Measurements from ENCODE around the gene BCL3.

Gene BCL3

DNA sequence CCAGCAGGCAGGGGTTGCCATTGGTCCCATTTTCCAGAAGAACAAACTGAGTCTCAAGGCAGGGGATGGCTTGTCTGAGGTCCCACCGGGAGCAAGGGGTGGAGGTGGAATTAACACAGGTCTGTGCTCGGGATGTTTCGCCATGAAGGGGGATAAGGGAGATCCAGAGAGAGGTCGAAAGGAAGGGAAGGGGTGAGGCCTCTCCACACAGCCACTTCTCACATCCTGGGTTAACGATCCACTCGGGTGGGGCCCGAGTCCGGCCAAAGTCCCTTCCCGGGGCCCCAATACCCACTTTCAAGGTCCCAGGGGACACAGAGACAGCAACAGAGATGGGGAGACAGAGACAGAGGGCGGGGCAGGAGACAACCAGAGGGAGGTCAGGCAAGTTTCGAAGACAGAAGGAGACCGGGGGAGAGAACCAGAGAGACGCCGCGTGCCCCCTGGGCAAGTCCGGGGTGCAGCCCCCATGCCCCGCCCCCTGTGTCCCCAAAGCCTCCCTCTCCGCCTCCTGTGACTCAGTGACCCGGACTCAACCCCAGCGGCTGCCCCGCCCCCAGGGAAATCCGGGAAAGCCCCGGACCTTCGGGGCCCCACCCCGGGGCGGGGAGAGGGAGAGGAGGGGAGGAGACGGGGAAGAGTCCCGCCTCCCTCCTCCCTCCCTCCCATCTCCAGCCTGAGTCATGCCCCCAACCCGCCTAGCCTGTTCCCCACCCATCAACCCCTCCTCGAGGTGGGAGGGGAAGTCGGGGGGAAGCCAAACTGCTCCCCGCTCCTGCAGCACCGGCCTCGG is 1.4 kb upstream of the BCL3 start (continued):
- TF ChIP-seq, protein P1, sequence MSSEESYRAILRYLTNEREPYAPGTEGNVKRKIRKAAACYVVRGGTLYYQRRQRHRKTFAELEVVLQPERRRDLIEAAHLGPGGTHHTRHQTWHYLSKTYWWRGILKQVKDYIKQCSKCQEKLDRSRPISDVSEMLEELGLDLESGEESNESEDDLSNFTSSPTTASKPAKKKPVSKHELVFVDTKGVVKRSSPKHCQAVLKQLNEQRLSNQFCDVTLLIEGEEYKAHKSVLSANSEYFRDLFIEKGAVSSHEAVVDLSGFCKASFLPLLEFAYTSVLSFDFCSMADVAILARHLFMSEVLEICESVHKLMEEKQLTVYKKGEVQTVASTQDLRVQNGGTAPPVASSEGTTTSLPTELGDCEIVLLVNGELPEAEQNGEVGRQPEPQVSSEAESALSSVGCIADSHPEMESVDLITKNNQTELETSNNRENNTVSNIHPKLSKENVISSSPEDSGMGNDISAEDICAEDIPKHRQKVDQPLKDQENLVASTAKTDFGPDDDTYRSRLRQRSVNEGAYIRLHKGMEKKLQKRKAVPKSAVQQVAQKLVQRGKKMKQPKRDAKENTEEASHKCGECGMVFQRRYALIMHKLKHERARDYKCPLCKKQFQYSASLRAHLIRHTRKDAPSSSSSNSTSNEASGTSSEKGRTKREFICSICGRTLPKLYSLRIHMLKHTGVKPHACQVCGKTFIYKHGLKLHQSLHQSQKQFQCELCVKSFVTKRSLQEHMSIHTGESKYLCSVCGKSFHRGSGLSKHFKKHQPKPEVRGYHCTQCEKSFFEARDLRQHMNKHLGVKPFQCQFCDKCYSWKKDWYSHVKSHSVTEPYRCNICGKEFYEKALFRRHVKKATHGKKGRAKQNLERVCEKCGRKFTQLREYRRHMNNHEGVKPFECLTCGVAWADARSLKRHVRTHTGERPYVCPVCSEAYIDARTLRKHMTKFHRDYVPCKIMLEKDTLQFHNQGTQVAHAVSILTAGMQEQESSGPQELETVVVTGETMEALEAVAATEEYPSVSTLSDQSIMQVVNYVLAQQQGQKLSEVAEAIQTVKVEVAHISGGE (tag by site-specific recombination; conservative IDR thresholded peaks at IDR 0.05; ENCODE audit: low read depth) = no peak
- TF ChIP-seq ZNF548 (tag by site-specific recombination; IDR thresholded peaks at IDR 0.05) (no peak), ZNF223 (tag by site-specific recombination; IDR thresholded peaks at IDR 0.05) (no peak), OSR2 (tag by site-specific recombination; IDR thresholded peaks at IDR 0.05) (no peak), WT1 (tag by site-specific recombination; IDR thresholded peaks at IDR 0.05) (peak; percentile 74), ZNF292 (tag by site-specific recombination; IDR thresholded peaks at IDR 0.05; ENCODE audit: borderline replicate concordance, low read depth) (no peak), ZNF169 (tag by site-specific recombination; IDR thresholded peaks at IDR 0.05) (no peak), ZNF211 (tag by site-specific recombination; IDR thresholded peaks at IDR 0.05; ENCODE audit: low read depth) (no peak), GLI4 (tag by site-specific recombination; IDR thresholded peaks at IDR 0.05) (no peak), ZNF174 (tag by site-specific recombination; IDR thresholded peaks at IDR 0.05) (no peak), ZNF324 (tag by site-specific recombination; IDR thresholded peaks at IDR 0.05) (no peak), ZNF701 (tag by site-specific recombination; IDR thresholded peaks at IDR 0.05) (no peak), ZNF670 (tag by site-specific recombination; IDR thresholded peaks at IDR 0.05; ENCODE audit: low read depth) (no peak), ZXDB (tag by site-specific recombination; IDR thresholded peaks at IDR 0.05) (no peak)
- TF ChIP-seq, protein P2, sequence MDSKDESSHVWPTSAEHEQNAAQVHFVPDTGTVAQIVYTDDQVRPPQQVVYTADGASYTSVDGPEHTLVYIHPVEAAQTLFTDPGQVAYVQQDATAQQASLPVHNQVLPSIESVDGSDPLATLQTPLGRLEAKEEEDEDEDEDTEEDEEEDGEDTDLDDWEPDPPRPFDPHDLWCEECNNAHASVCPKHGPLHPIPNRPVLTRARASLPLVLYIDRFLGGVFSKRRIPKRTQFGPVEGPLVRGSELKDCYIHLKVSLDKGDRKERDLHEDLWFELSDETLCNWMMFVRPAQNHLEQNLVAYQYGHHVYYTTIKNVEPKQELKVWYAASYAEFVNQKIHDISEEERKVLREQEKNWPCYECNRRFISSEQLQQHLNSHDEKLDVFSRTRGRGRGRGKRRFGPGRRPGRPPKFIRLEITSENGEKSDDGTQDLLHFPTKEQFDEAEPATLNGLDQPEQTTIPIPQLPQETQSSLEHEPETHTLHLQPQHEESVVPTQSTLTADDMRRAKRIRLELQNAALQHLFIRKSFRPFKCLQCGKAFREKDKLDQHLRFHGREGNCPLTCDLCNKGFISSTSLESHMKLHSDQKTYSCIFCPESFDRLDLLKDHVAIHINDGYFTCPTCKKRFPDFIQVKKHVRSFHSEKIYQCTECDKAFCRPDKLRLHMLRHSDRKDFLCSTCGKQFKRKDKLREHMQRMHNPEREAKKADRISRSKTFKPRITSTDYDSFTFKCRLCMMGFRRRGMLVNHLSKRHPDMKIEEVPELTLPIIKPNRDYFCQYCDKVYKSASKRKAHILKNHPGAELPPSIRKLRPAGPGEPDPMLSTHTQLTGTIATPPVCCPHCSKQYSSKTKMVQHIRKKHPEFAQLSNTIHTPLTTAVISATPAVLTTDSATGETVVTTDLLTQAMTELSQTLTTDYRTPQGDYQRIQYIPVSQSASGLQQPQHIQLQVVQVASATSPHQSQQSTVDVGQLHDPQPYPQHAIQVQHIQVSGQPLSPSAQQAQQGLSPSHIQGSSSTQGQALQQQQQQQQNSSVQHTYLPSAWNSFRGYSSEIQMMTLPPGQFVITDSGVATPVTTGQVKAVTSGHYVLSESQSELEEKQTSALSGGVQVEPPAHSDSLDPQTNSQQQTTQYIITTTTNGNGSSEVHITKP (tag by site-specific recombination; IDR thresholded peaks at IDR 0.05) = peak; percentile 31; the same call in 1 of the 2 replicates
- TF ChIP-seq, protein P3, sequence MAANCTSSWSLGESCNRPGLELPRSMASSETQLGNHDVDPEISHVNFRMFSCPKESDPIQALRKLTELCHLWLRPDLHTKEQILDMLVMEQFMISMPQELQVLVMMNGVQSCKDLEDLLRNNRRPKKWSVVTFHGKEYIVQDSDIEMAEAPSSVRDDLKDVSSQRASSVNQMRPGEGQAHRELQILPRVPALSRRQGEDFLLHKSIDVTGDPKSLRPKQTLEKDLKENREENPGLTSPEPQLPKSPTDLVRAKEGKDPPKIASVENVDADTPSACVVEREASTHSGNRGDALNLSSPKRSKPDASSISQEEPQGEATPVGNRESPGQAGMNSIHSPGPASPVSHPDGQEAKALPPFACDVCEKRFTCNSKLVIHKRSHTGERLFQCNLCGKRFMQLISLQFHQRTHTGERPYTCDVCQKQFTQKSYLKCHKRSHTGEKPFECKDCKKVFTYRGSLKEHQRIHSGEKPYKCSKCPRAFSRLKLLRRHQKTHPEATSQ (tag by site-specific recombination; IDR thresholded peaks at IDR 0.05) = no peak
- TF ChIP-seq, protein P4, sequence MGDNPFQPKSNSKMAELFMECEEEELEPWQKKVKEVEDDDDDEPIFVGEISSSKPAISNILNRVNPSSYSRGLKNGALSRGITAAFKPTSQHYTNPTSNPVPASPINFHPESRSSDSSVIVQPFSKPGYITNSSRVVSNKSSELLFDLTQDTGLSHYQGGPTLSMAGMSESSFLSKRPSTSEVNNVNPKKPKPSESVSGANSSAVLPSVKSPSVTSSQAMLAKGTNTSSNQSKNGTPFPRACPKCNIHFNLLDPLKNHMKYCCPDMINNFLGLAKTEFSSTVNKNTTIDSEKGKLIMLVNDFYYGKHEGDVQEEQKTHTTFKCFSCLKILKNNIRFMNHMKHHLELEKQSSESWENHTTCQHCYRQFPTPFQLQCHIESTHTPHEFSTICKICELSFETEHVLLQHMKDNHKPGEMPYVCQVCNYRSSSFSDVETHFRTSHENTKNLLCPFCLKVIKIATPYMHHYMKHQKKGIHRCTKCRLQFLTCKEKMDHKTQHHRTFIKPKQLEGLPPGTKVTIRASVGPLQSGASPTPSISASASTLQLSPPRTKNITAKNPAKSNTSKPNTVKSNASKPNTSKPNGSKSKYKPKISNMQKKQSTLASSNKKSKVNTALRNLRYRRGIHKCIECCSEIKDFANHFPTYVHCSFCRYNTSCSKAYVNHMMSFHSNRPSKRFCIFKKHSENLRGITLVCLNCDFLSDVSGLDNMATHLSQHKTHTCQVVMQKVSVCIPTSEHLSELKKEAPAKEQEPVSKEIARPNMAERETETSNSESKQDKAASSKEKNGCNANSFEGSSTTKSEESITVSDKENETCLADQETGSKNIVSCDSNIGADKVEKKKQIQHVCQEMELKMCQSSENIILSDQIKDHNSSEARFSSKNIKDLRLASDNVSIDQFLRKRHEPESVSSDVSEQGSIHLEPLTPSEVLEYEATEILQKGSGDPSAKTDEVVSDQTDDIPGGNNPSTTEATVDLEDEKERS (tag by site-specific recombination; IDR thresholded peaks at IDR 0.05) = 0 out of 2 replicates have a peak, but pooled peaks have one; percentile 23
- TF ChIP-seq, protein P5, sequence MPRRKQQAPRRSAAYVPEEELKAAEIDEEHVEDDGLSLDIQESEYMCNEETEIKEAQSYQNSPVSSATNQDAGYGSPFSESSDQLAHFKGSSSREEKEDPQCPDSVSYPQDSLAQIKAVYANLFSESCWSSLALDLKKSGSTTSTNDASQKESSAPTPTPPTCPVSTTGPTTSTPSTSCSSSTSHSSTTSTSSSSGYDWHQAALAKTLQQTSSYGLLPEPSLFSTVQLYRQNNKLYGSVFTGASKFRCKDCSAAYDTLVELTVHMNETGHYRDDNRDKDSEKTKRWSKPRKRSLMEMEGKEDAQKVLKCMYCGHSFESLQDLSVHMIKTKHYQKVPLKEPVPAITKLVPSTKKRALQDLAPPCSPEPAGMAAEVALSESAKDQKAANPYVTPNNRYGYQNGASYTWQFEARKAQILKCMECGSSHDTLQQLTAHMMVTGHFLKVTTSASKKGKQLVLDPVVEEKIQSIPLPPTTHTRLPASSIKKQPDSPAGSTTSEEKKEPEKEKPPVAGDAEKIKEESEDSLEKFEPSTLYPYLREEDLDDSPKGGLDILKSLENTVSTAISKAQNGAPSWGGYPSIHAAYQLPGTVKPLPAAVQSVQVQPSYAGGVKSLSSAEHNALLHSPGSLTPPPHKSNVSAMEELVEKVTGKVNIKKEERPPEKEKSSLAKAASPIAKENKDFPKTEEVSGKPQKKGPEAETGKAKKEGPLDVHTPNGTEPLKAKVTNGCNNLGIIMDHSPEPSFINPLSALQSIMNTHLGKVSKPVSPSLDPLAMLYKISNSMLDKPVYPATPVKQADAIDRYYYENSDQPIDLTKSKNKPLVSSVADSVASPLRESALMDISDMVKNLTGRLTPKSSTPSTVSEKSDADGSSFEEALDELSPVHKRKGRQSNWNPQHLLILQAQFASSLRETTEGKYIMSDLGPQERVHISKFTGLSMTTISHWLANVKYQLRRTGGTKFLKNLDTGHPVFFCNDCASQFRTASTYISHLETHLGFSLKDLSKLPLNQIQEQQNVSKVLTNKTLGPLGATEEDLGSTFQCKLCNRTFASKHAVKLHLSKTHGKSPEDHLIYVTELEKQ (tag by site-specific recombination; IDR thresholded peaks at IDR 0.05; ENCODE audit: borderline replicate concordance) = no peak
- TF ChIP-seq, protein P6, sequence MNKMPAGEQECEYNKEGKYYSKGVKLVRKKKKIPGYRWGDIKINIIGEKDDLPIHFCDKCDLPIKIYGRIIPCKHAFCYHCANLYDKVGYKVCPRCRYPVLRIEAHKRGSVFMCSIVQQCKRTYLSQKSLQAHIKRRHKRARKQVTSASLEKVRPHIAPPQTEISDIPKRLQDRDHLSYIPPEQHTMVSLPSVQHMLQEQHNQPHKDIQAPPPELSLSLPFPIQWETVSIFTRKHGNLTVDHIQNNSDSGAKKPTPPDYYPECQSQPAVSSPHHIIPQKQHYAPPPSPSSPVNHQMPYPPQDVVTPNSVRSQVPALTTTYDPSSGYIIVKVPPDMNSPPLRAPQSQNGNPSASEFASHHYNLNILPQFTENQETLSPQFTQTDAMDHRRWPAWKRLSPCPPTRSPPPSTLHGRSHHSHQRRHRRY (tag by site-specific recombination; IDR thresholded peaks at IDR 0.05) = no peak
- TF ChIP-seq, protein P7, sequence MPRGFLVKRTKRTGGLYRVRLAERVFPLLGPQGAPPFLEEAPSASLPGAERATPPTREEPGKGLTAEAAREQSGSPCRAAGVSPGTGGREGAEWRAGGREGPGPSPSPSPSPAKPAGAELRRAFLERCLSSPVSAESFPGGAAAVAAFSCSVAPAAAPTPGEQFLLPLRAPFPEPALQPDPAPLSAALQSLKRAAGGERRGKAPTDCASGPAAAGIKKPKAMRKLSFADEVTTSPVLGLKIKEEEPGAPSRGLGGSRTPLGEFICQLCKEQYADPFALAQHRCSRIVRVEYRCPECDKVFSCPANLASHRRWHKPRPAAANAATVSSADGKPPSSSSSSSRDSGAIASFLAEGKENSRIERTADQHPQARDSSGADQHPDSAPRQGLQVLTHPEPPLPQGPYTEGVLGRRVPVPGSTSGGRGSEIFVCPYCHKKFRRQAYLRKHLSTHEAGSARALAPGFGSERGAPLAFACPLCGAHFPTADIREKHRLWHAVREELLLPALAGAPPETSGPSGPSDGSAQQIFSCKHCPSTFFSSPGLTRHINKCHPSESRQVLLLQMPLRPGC (tag by site-specific recombination; IDR thresholded peaks at IDR 0.05) = no peak
